Left ventricle myocardium inferior (tissue), 1 donor: Measurements from ENCODE around the gene DCC. TPM values are rescaled to one million over a fixed set of nuclear protein-coding genes. Genes with fewer than 3 reads are reported as not detected.
A peak's percentile ranks its signal among the peaks of the same experiment; 100 is the strongest.

Source experiments
- DNase-seq: peaks from one replicate; pipeline ENCODE4 v3.0.0-alpha.2; 2020
- H3K27ac ChIP-seq: fragments of 200-600 bp; replicated peaks from 2 replicates; pipeline ENCODE4 v1.8.0; 2021
- H3K27me3 ChIP-seq: fragments of 200-600 bp; 2 replicates; pipeline ENCODE4 v1.8.0; 2021; ENCODE audit warnings: low read depth
- H3K36me3 ChIP-seq: fragments of 200-600 bp; 2 replicates; pipeline ENCODE4 v1.8.0; 2021
- H3K4me1 ChIP-seq: fragments of 200-600 bp; 2 replicates; pipeline ENCODE4 v1.8.0; 2021
- H3K4me3 ChIP-seq: fragments of 200-600 bp; 2 replicates; pipeline ENCODE4 v1.8.0; 2021; ENCODE audit warnings: mild to moderate bottlenecking, moderate library complexity
- H3K9me3 ChIP-seq: fragments of 200-600 bp; replicated peaks from 2 replicates; pipeline ENCODE4 v1.8.0; 2021
- intact Hi-C: fragments of 100-400 bp; cut with micrococcal nuclease; formaldehyde crosslinking; loops from one replicate; pipeline ENCODE4 v1.11.0; 2022
- total RNA-seq: library from RNA; stranded (reverse); fragmentation: NEBNext Ultra II Directional; extraction: Animal tissue kit (Norgen Biotek cat#: 25700); gene quantifications from one replicate; pipeline ENCODE4 v1.2.1, GENCODE V29; 2021
- TF ChIP-seq, protein P1 (sequence below): fragments of 200-600 bp; IDR thresholded peaks from 2 replicates; pipeline ENCODE4 v1.8.0; 2021; ENCODE audit warnings: antibody characterized with exemption, mild to moderate bottlenecking, borderline replicate concordance
- donor health status: DM: no; HTN: yes; CAD: no; lungs with severe emphysema.

DCC gene
- total RNA-seq, 1 donor from 2014 or later, result not detected

DNA sequence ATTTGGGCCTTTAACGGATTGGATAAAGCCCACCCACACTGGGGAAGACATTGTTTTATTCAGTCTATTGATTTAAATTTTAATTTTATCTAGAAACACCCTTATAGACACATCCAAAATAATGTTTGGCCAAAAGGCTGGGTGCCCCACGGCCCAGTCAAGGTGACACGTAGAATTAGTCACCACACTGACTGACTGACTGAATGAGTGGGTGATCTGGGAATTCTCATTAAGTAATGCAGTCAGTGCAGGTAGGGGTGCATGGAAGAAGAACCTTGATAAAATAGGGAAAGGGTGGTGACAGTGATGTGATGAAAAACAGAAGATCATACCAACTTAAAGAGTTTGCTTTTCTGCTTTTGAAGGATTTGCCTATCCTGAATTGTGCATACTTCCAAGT, 554.8 kb downstream of the DCC start:
- no peaks in the 10 kb centered on the region for H3K27me3 ChIP-seq
- H3K4me1 ChIP-seq, result no peaks in the 10 kb centered on the region
- no peaks in the 10 kb centered on the region for H3K9me3 ChIP-seq
- TF ChIP-seq, protein P1, sequence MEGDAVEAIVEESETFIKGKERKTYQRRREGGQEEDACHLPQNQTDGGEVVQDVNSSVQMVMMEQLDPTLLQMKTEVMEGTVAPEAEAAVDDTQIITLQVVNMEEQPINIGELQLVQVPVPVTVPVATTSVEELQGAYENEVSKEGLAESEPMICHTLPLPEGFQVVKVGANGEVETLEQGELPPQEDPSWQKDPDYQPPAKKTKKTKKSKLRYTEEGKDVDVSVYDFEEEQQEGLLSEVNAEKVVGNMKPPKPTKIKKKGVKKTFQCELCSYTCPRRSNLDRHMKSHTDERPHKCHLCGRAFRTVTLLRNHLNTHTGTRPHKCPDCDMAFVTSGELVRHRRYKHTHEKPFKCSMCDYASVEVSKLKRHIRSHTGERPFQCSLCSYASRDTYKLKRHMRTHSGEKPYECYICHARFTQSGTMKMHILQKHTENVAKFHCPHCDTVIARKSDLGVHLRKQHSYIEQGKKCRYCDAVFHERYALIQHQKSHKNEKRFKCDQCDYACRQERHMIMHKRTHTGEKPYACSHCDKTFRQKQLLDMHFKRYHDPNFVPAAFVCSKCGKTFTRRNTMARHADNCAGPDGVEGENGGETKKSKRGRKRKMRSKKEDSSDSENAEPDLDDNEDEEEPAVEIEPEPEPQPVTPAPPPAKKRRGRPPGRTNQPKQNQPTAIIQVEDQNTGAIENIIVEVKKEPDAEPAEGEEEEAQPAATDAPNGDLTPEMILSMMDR, result no peak
- no peak overlapping the region for H3K27ac ChIP-seq
- no peak overlapping the region for H3K4me3 ChIP-seq
- intact Hi-C loops, result no loop called here
- H3K36me3 ChIP-seq, result no peaks in the 10 kb centered on the region
- no peak for DNase-seq

DNA sequence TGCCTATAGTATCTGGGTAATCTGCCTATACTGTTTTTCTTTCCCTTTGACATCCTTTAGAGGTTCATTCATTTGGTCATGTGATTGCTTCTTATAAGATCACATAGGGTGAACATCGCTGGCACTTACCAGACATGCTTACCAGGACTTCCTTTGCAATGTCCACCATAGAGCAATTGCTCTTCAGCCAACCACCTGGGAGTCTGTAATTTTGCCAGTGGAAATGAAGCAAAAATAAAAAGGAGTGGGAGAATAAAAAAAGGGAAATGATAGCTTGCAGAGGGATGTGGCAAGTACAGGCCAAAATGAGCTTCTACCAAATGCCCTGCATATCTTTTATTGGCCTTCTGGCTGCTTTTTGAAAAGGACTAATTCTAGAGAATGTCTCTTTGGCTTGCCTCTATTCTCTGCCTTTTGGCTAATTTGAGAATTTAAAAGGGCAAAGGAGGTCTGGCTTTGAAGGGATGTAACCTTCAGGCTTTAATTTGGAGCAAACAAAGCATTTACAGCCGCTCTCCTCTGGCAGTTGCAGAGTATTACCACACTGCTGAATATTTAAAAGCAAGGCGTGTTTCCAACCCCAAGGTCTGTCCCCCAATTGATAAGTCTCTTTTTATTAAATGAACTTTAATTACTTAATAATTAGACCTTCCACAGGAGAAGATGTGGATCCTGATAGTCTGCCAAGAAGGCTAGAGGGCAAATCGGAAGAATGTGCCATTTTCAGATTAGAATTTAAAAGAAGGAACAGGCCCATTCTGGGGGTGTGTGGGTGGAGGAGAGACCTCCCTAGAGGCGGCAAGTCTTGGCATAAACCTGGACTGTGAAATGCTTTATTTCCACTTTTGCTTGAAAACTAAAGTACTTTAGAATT, 557.9 kb downstream of the DCC start:
- TF ChIP-seq, protein P1, result no peak
- Histone ChIP-seq H3K36me3 (no peaks in the 10 kb centered on the region), H3K4me3 (no peak overlapping the region), H3K4me1 (no peaks in the 10 kb centered on the region), H3K27ac (no peak overlapping the region), H3K27me3 (no peaks in the 10 kb centered on the region), H3K9me3 (no peaks in the 10 kb centered on the region)
- intact Hi-C loops, result no loop called here
- DNase-seq, result no peak

DNA sequence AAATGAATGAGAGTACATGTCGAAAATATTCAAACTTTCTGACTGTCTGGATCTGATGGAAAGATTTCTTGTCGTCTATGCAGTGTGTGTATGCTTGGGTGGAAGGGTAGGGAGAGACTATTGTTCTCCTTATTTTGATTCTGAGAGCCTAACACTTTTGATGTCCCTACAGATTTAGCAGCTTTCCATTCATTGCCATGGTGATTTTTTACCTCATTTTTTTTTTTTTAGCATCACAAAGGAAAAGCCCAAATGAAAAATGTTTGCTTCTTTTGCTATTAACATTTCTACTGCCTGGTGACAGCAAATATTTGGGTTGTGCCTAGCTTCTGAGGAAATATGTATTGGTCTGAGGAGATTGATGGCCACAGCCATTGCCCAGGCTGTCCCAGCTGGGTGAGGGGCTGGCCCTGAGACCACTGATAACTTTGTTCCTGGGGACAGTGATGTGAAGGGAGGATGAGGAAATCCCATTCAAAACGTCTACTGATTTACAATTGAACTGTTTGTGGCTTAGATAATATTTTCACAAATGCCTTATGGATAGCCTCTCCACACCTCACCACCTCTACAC, 558.6 kb downstream of the DCC start:
- no peaks in the 10 kb centered on the region for H3K36me3 ChIP-seq
- no peak for DNase-seq
- H3K4me3 ChIP-seq, result no peak overlapping the region
- H3K4me1 ChIP-seq, result no peaks in the 10 kb centered on the region
- H3K27ac ChIP-seq, result no peak overlapping the region
- H3K27me3 ChIP-seq, result no peaks in the 10 kb centered on the region
- TF ChIP-seq, protein P1, result no peak
- intact Hi-C loops, result no loop called here
- no peaks in the 10 kb centered on the region for H3K9me3 ChIP-seq

DNA sequence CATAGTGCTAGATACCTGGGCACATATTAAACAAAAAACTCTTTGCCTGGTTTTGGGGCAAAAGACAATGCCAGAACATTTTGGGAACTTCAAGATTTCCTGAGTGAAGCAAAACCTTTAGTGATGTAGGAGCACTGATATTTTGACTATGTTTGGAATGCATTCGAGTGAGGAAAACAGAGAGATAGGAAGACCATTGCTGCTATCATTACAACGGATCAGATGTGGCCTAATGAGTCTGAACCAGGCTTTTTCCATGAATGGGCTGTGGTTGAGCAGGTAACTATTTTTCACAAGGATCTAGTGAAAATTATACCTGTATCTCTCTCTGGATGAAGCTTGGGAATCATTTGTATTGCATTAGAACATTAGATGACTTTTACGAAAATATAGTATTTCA, 562.2 kb downstream of the DCC start:
- intact Hi-C loops, result no loop called here
- TF ChIP-seq, protein P1, result no peak
- Histone ChIP-seq H3K36me3 (no peaks in the 10 kb centered on the region), H3K4me3 (no peak overlapping the region), H3K27ac (no peak overlapping the region), H3K9me3 (no peaks in the 10 kb centered on the region), H3K27me3 (no peaks in the 10 kb centered on the region), H3K4me1 (no peaks in the 10 kb centered on the region)
- DNase-seq, result no peak

DNA sequence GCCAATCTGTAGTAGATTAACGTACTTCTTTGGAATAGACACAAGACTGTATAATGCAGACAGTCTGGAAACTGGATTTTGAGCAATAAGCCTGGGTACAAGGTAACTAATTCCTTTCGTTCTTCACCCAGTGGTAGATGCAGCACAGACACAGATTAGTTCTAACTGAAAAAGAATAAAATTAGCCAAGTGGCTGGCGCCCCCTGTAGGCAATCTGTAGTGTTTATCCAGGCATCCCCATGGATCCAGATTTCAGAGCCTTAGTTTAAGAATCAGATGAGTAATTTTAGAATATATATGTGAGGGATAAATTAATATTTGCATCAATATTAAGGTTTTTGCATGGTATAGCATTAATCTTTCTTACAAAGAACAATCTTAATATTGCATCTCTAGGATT, 563.9 kb downstream of the DCC start:
- H3K27me3 ChIP-seq, result no peaks in the 10 kb centered on the region
- peak; percentile 20 for DNase-seq
- intact Hi-C loops, result no loop called here

More for the DNA sequence above, 563.9 kb downstream of the DCC start:
- no peaks in the 10 kb centered on the region for H3K9me3 ChIP-seq
- TF ChIP-seq, protein P1, result peak; percentile 51
- no peaks in the 10 kb centered on the region for H3K4me1 ChIP-seq
- H3K27ac ChIP-seq, result no peak overlapping the region
- no peak overlapping the region for H3K4me3 ChIP-seq
- H3K36me3 ChIP-seq, result no peaks in the 10 kb centered on the region
